GM12801 (cell line): ENCODE measurements around the gene DDX41.

Experiments used
- TF ChIP-seq, protein P1 (sequence below): IDR thresholded peaks from one replicate; pipeline ENCODE4 v1.5.1; 2011; ENCODE audit warnings: control low read depth; ENCODE audit not compliant: insufficient read length; ENCODE audit errors: extremely low read depth

The DDX41 gene

DNA sequence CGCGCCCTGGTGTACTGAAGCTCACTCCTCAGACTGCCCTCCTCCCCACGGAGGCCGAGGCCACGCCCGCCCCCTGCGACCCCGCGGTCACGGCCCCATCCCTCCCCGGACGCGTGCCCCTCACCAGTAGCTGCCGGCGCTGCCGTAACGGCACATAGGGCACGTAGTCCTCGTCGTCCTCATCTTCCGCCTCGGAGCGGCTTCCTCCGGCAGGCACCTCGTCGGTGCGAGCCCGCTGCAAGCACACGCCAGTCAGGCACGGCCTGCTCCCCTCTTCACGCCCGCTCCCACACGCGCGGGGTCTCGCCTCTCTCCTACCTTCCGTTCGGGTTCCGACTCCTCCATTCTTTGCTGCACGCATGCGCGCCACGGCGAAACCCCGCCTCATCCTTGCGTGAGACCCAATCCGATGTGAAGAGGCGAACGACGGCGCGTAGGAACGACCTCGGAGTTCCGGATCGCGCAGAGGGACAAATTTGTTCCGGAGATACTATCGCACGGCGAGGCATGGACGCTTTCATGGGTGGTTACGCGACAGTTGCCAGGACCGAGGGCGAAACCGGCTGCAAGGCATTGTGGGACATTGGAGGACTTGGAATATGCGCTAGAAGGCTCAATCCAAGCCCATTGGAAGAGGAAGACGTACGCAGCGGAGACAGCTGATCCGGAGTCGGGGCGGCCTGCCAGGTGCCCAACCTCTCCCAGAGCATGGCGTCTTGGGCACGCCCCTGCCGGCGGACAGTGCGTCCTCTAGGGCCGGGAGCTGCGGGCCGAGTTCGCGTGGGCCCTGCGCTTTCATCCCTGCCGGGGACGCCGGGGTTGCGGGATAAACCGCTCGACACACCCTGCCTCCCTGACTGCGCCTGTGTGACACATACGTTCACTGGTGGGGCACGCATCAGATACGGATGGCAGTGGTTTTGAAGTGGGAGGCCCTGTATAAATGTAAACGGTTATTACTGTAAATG is at the start of gene DDX41:
TSS of gene DDX41 (minus strand) at position 361 of the 968 bp plus-strand sequence. CDS start at position 345, 16 bp downstream.
- TF ChIP-seq, protein P1, sequence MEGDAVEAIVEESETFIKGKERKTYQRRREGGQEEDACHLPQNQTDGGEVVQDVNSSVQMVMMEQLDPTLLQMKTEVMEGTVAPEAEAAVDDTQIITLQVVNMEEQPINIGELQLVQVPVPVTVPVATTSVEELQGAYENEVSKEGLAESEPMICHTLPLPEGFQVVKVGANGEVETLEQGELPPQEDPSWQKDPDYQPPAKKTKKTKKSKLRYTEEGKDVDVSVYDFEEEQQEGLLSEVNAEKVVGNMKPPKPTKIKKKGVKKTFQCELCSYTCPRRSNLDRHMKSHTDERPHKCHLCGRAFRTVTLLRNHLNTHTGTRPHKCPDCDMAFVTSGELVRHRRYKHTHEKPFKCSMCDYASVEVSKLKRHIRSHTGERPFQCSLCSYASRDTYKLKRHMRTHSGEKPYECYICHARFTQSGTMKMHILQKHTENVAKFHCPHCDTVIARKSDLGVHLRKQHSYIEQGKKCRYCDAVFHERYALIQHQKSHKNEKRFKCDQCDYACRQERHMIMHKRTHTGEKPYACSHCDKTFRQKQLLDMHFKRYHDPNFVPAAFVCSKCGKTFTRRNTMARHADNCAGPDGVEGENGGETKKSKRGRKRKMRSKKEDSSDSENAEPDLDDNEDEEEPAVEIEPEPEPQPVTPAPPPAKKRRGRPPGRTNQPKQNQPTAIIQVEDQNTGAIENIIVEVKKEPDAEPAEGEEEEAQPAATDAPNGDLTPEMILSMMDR, result no peak

DNA sequence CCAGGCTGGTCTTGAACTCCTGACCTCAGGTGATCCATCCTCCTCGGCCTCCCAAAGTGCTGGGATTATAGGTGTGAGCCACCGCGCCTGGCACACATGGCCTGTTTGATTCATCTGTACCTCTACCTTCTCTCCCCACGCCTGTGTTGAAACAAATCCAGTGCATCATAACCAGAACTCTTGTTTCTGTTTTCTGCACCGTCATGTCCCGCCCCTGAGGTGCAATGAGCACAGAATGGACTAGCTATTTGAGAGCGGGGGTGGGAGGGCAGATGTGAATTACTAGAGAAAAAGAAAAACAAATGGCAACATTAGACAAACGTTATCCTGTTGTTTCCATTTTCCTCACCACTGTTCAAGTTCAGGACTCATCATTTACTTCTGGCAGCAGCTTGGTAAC is 48.3 kb upstream of the DDX41 start:
- TF ChIP-seq, protein P1, result no peak

DNA sequence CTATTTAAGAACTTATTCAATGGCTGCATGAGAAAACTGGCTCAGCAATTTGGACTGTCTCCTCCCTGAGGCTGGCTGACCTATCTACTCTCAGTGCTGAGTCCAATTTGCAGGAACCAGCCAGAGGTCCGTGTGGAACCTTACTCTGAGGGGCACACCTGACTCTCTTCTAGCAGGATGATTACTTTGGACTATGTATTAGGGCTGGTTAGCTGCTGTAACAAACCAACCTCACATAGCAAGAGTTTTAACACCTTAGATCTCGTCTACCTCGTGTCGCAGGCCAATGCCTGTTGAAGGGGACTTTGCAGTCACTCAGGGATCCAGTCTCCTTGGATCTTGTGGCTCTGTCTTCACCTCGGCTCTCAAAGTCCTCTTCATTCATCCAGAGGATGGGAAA is 41.0 kb upstream of the DDX41 start:
- TF ChIP-seq, protein P1, result no peak

DNA sequence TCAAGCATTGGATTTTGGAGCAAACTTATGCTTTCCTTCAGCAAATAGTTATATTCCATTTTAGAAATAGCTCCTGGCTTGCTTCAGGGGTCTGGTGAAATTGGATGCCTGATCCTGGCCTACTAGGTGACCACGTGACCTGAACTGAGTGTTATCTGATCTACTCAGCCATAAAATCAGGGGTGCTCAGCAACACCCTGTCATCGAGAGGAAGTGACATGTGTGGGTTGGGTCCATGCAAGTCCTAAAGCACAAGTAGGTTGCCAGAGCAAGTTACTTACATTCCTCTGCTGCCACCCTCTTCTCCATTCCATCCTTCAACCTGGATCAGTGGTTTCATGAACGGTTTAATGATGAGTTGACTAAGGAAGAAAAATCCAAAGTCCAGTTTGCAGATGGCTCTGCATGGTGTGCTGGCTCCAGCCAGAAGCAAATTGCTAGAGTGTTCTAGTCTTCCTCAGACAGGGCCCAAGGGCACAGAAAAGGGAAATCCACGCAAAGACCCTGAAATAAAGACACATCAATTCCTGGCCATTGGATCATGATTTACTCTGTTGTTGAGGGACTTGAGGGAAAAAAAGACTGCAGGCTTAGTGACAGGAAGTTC is 40.4 kb upstream of the DDX41 start:
- TF ChIP-seq, protein P1, result no peak

DNA sequence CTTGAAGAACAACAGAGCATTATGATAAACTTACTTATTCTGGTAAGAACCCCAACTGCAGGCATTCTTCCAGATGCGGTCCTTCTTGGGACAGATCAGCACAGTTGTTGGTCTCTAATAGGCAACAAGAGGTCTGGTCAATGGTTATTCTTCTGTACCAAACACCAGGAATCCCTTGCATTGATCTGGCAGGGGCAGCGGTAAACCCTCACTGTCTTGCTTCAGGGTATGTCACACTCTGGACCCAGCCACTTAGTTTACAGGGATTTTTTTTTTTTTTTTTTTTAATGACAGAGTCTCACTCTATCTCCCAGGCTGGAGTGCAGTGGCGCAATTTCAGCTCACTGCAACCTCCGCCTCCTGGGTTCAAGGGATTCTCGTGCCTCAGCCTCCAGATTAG is 38.9 kb upstream of the DDX41 start:
- TF ChIP-seq, protein P1, result no peak

DNA sequence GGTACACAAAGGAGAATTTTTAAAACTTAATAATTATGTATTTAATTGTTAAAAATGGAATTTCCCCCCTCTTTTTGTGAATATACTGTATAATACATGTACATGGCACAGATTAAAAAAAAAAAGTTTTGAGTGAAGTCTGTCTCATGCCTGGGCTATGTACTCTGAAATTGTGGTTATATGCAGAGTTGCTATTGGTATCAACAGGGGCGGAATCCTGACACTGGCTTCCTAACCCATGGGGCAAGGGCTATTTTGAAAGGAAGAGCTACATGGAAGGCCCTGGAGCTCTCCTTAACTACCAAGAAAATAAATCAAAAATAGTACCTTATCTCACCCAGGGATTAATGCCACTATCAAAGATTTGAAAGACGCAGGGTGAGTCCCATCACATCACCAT is 38.5 kb upstream of the DDX41 start:
- TF ChIP-seq, protein P1, result no peak

DNA sequence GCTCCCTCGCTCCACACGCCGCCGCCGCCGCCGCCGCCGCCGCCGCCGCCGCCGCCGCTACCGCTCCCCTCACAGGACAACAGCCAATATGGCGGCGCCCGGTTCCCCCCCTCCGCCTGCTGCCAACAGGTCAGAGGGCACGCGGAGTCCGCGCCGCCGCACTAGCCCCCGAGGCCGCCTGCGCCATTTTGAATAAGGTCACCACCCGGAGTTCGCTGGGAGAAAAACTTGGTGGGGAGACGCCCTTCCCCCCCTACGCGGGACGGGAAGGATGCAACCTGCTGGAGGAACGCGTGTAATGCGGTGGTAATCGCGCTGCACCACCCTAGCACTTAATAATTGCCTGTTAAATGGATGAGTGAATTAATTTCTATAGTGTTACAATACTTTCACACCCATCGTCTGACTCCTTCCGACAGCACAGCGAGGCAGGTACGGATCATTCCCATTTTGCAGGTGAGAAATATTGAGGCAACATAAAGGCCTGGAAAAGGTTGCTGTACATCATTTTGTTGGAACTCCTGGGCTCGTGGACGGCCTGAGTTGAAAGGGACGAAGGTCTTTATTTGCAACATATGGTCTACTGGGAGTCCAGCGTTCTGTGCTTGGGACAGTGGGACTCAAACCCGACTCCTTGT is 37.8 kb upstream of the DDX41 start, which contains the start of gene FAM193B:
TSS of gene FAM193B (minus strand) at position 90 of the 638 bp plus-strand sequence. CDS start 105 bp downstream, outside the sequence.
- TF ChIP-seq, protein P1, result no peak
